A549 (cell line): Measurements from ENCODE around the gene RNF5.

Experiments
- CTCF ChIP-seq: fragments of >200 bp; sonication (Bioruptor Twin); formaldehyde crosslinking; IDR thresholded peaks from 3 replicates; pipeline ENCODE4 v1.5.1; 2016
- GATA3 ChIP-seq: IDR thresholded peaks from 2 replicates; pipeline ENCODE4 v1.6.1; 2012; ENCODE audit warnings: borderline replicate concordance
- POLR2A ChIP-seq: IDR thresholded peaks from 2 replicates; pipeline ENCODE4 v1.6.1; 2012; ENCODE audit warnings: mild to moderate bottlenecking, low read length
- RAD21 ChIP-seq, 2 experiments: fragments of >200 bp in 1 of 2; sonication (Bioruptor Twin) in 1 of 2; formaldehyde crosslinking in 1 of 2; IDR thresholded peaks in 1 of 2; conservative IDR thresholded peaks in 1 of 2; 2 replicates in 1 of 2; 3 replicates in 1 of 2; pipeline ENCODE4 v1.6.1; 2012 to 2018; ENCODE audit warnings: inconsistent platforms in 1 of 2

GRCh38 chr6:32200711-32201475, 22.7 kb downstream of the RNF5 start:
- no peak for TF ChIP-seq RAD21 (conservative IDR thresholded peaks at IDR 0.05 in 1 of 2, IDR thresholded peaks at IDR 0.05 in 1 of 2)
- TF ChIP-seq CTCF: no peak
- TF ChIP-seq POLR2A: no peak
- no peak for TF ChIP-seq GATA3
